Brain microvascular endothelial cell (primary cell): Measurements from ENCODE around the gene VSX2.

Experiments used
- DNase-seq: peaks from one replicate; pipeline ENCODE4 v3.0.0-alpha.2; 2020
- H3K27ac ChIP-seq: fragments of 250-450 bp; sonication (Bioruptor Pico); 2 replicates; pipeline ENCODE4 v1.5.1; 2020; ENCODE audit warnings: mild to moderate bottlenecking, moderate library complexity
- H3K27me3 ChIP-seq: fragments of 250-450 bp; sonication (Bioruptor Pico); replicated peaks from 2 replicates; pipeline ENCODE4 v1.5.1; 2020; ENCODE audit warnings: mild to moderate bottlenecking
- H3K36me3 ChIP-seq: fragments of 250-450 bp; sonication (Bioruptor Pico); replicated peaks from 2 replicates; pipeline ENCODE4 v1.5.1; 2020; ENCODE audit warnings: mild to moderate bottlenecking
- H3K4me3 ChIP-seq: 2 replicates; pipeline ENCODE4 v1.5.1; 2011; ENCODE audit warnings: low read depth, mild to moderate bottlenecking, control low read depth, low read length, moderate library complexity
- in situ Hi-C: cut with HindIII; loops from 2 replicates; pipeline ENCODE4 v1.10.0; 2017; ENCODE audit warnings: low sequenced_read_pairs, low pct_ligation_motif_present
- TF ChIP-seq, protein P1 (sequence below): IDR thresholded peaks from 2 replicates; pipeline ENCODE4 v1.5.1; 2011; ENCODE audit warnings: low read depth, mild to moderate bottlenecking, moderate library complexity, low read length, control low read depth, inconsistent platforms; ENCODE audit errors: missing control alignments

VSX2 gene

DNA sequence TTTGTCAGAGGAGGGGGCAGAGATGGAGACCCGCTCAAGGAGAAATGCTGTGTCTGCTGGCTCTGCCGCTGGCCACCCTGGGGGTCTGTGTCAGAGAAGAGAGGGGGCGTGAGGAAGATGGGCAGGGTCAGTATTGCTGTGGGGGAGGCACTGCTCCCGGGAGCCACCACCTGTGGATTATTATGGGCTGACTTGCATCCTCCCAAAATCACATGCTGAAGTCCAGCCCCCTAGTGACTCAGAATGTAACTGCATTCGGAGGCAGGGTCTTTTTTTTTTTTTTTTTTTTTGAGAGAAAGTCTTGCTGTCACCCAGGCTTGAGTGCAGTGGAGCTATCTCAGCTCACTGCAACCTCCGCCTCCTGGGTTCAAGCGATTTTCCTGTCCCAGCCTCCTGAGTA is 51.2 kb downstream of the VSX2 start:
- Histone ChIP-seq H3K36me3 (peaks cover 48% of the 10 kb centered on the region), H3K27ac (no peak overlapping the region), H3K27me3 (no peaks in the 10 kb centered on the region), H3K4me3 (no peak overlapping the region)
- in situ Hi-C loops: no loop called here
- TF ChIP-seq, protein P1, sequence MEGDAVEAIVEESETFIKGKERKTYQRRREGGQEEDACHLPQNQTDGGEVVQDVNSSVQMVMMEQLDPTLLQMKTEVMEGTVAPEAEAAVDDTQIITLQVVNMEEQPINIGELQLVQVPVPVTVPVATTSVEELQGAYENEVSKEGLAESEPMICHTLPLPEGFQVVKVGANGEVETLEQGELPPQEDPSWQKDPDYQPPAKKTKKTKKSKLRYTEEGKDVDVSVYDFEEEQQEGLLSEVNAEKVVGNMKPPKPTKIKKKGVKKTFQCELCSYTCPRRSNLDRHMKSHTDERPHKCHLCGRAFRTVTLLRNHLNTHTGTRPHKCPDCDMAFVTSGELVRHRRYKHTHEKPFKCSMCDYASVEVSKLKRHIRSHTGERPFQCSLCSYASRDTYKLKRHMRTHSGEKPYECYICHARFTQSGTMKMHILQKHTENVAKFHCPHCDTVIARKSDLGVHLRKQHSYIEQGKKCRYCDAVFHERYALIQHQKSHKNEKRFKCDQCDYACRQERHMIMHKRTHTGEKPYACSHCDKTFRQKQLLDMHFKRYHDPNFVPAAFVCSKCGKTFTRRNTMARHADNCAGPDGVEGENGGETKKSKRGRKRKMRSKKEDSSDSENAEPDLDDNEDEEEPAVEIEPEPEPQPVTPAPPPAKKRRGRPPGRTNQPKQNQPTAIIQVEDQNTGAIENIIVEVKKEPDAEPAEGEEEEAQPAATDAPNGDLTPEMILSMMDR: peak; percentile 66
- peak; percentile 7 for DNase-seq

DNA sequence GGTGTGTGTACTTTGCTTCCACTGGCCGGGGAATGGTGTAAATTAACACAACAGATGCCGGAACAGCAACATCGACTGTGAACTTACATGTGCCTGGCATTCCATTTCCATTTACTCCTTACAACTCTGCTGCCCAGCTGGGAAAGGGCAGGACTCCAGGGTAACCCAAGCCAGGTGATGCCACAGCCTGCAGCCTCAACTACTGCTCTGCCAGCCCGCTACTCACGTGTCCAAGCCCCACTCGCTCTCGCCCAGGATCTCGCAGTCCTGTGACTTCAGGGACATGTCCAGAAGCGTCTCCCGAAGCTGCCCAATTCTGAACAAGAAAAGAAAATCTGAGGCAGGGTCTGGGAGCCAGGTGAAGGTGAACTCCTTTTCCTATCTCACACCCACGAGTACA is 52.8 kb downstream of the VSX2 start:
- TF ChIP-seq, protein P1: no peak
- no peak for DNase-seq
- no peak overlapping the region for H3K4me3 ChIP-seq
- H3K27me3 ChIP-seq: no peaks in the 10 kb centered on the region
- H3K27ac ChIP-seq: no peak overlapping the region
- H3K36me3 ChIP-seq: peaks cover 42% of the 10 kb centered on the region
- in situ Hi-C loops: no loop called here

DNA sequence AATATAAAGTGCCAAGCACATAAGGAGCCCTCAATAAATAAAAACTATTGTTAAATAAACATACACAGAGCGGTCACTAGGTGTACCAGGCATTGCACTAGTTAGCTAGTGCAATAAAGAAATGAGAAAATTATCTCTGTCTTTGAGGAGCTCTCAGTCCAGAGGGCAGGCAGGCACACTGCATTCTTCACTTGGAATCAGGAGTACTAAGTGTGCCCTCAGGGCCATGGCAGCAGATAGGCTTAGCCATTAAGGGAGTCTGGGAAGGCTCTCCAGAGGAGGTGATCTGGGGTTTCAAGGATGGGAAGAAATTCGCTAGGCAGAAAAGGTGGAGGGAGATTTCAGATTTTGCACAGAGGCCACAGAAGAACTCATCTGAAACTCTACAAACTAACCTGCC is 54.4 kb downstream of the VSX2 start:
- Histone ChIP-seq H3K4me3 (no peak overlapping the region), H3K27me3 (no peaks in the 10 kb centered on the region), H3K27ac (no peak overlapping the region), H3K36me3 (peaks cover 50% of the 10 kb centered on the region)
- in situ Hi-C loops: no loop called here
- TF ChIP-seq, protein P1: no peak
- no peak for DNase-seq

DNA sequence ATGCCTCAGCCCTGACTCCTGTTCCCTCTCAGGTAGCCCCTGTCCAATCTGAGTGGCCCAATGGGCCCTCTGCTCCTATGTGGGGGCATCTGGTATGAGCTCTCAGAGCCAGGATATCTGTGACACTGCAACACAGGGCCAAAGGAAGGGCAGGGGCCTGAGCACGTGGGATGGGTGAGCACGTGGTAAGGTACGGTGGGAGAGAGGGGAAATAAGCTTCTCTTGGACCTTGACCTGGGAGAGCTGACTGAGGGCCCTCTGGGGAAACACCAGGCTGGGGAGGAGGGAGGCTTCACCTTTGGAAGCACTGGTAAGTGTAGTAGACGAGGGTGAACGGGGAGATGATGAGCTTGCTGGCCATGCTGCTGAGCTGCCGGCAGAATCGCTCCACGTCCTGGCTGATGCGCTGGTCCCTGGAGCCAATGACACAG is 56.8 kb downstream of the VSX2 start:
- Histone ChIP-seq H3K27ac (no peak overlapping the region), H3K27me3 (no peaks in the 10 kb centered on the region), H3K4me3 (no peak overlapping the region), H3K36me3 (peaks cover 41% of the 10 kb centered on the region)
- no peak for DNase-seq
- TF ChIP-seq, protein P1: no peak
- in situ Hi-C loops: no loop called here

DNA sequence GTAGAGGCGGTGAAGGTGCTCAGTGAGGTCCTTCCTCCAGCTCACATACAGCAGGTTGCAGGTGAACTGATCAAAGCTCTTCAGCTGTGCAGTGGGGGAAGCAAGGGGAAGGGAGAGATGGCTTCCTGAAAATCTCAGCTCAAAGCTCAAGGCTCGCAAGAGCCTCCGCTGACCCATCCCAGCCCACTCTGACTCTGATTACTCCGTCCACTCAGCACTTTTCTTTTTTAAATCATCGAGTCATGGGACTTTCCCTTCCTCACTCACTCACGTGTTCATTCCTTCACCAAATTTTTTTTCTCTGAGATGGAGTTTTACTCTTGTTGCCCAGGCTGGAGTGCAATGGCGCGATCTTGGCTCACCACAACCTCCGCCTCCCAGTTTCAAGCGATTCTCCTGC is 58.7 kb downstream of the VSX2 start:
- Histone ChIP-seq H3K27ac (no peak overlapping the region), H3K36me3 (peaks cover 26% of the 10 kb centered on the region), H3K4me3 (no peak overlapping the region), H3K27me3 (no peaks in the 10 kb centered on the region)
- TF ChIP-seq, protein P1: no peak
- DNase-seq: no peak
- in situ Hi-C loops: no loop called here

DNA sequence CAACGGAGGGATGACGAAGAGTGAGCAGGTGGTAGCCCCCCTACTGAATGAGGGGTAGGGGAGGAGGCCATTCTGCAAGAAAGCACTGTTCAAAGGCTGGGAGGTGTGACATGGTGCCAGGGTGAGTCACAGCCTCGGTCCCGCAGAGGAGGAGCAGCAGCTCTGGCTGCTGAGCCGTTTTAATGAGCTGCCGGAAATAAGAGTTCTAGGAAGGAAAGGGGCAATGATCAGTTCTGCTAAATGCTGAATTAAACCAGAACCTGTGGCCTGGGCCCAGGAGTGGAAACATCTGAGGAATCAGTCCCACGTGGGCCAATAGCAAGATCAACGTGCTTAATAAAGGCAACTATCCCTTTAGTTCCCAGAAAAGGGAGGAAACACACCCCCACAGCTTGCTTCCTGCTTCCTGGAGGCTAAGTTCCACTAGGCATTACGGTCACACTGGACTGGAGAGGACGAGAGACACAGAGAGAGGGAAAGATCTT is 59.9 kb downstream of the VSX2 start:
- Histone ChIP-seq H3K27ac (no peak overlapping the region), H3K27me3 (no peaks in the 10 kb centered on the region), H3K4me3 (no peak overlapping the region), H3K36me3 (peaks cover 26% of the 10 kb centered on the region)
- DNase-seq: peak; percentile 34
- in situ Hi-C loops: no loop called here
- TF ChIP-seq, protein P1: no peak
